Smooth muscle cell (in vitro differentiated cells): ENCODE data around the gene CD52. TPM values are rescaled to one million over a fixed set of nuclear protein-coding genes. Genes with fewer than 3 reads are reported as not detected.
"Not testable (repeated sequence)": the region's sequence is repeated elsewhere in the genome, so short reads cannot be mapped to it uniquely, and the experiment has no call there.

Experiments
- DNase-seq: peaks from one replicate; lab custom pipeline; 2025; ENCODE audit not compliant: unreplicated experiment; lab: John Stamatoyannopoulos, UW
- H2AFZ ChIP-seq: fragments of 200-600 bp; sonication (generic); 2 replicates; pipeline ENCODE4 v1.6.0; 2016; ENCODE audit warnings: antibody characterized with exemption, low read depth, mild to moderate bottlenecking
- H3F3A ChIP-seq: fragments of 200-600 bp; sonication (generic); 2 replicates; pipeline ENCODE4 v1.6.0; 2017; ENCODE audit warnings: antibody characterized with exemption, low read depth
- H3K27ac ChIP-seq: fragments of 200-600 bp; sonication (generic); 2 replicates; pipeline ENCODE4 v1.5.1; 2016; ENCODE audit warnings: low read depth, mild to moderate bottlenecking
- H3K27me3 ChIP-seq: fragments of 200-600 bp; sonication (generic); 2 replicates; pipeline ENCODE4 v1.6.1; 2016; ENCODE audit warnings: low read depth, mild to moderate bottlenecking
- H3K36me3 ChIP-seq: fragments of 200-600 bp; sonication (generic); 2 replicates; pipeline ENCODE4 v1.5.1; 2016; ENCODE audit warnings: low read depth
- H3K4me1 ChIP-seq: fragments of 200-600 bp; sonication (generic); 2 replicates; pipeline ENCODE4 v1.5.1; 2016; ENCODE audit warnings: low read depth
- H3K4me2 ChIP-seq: fragments of 200-600 bp; sonication (generic); 2 replicates; pipeline ENCODE4 v1.6.0; 2016; ENCODE audit warnings: mild to moderate bottlenecking
- H3K4me3 ChIP-seq: fragments of 200-600 bp; sonication (generic); 2 replicates; pipeline ENCODE4 v1.5.1; 2016; ENCODE audit warnings: mild to moderate bottlenecking
- H3K79me2 ChIP-seq: fragments of 200-600 bp; sonication (generic); 2 replicates; pipeline ENCODE4 v1.6.0; 2016; ENCODE audit warnings: low read depth, mild to moderate bottlenecking
- H3K9ac ChIP-seq: fragments of 200-600 bp; sonication (generic); 2 replicates; pipeline ENCODE4 v1.6.0; 2016; ENCODE audit warnings: low read depth
- H3K9me3 ChIP-seq: fragments of 200-600 bp; sonication (generic); replicated peaks from 2 replicates; pipeline ENCODE4 v1.5.1; 2016; ENCODE audit warnings: low read depth
- H4K20me1 ChIP-seq: fragments of 200-600 bp; sonication (generic); 2 replicates; pipeline ENCODE4 v1.6.0; 2016; ENCODE audit warnings: low read depth
- CTCF ChIP-seq: fragments of 200-600 bp; sonication (generic); IDR thresholded peaks from 2 replicates; pipeline ENCODE4 v1.5.1; 2017; ENCODE audit warnings: borderline replicate concordance, mild to moderate bottlenecking, antibody characterized with exemption; ENCODE audit not compliant: insufficient read depth, poor library complexity, severe bottlenecking
- whole genome bisulfite sequencing: methylation state at CpG from one replicate; pipeline ENCODE4 v1.1.7; 2016; ENCODE audit warnings: low lambda C conversion rate; 5-methylcytosine and 5-hydroxymethylcytosine counted together
- polyA plus RNA-seq: library from polyadenylated mRNA; unstranded; fragments of >200 nt; fragmentation: Nextera tagmentation; extraction: Ambion mirVana; gene quantifications from 2 replicates; pipeline ENCODE4 v1.2.1, GENCODE V29; 2016
- total RNA-seq: library from RNA; depleted of rRNA; stranded (reverse); fragments of >200 nt; gene quantifications from 2 replicates; pipeline ENCODE4 v1.2.3, GENCODE V29; 2014

The CD52 gene
- total and polyA plus RNA-seq, 2 experiments from 2014 or later, result 0.39 TPM; not detected in 1

DNA sequence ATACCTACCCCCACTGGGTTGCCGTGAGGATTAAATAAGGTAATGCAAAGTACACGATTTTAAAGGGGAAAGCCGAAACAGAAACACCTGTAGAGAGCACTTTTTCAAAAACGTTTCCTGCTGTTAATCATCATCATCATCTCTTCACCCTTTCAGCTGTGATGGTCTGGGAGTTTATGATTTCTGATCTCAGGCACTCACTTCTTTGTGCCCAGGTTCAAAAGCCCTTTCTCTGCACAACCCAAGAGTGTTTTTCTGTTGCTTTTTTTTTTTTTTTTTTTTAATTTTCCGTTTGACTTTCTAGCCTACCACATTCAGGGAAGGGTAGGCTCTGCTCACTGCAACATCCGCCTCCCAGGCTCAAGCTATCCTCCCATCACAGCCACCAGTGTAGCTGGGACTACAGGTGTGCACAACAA, 10.4 kb upstream of the CD52 start:
- Histone ChIP-seq H3K4me1 (peaks cover 10% of the 10 kb centered on the region), H2AFZ (peak overlapping the region; percentile 70), H3F3A (no peaks in the 10 kb centered on the region), H3K9ac (no peak overlapping the region), H3K9me3 (no peaks in the 10 kb centered on the region), H3K4me3 (peak overlapping the region; percentile 91), H3K27ac (no peak overlapping the region), H3K79me2 (no peaks in the 10 kb centered on the region), H4K20me1 (no peaks in the 10 kb centered on the region), H3K27me3 (no peaks in the 10 kb centered on the region), H3K4me2 (peak overlapping the region; percentile 99), H3K36me3 (no peaks in the 10 kb centered on the region)
- no peak for TF ChIP-seq CTCF
- DNase-seq, result no peak
- 74% methylated on average over 6 of the region's 6 CpGs for WGBS

DNA sequence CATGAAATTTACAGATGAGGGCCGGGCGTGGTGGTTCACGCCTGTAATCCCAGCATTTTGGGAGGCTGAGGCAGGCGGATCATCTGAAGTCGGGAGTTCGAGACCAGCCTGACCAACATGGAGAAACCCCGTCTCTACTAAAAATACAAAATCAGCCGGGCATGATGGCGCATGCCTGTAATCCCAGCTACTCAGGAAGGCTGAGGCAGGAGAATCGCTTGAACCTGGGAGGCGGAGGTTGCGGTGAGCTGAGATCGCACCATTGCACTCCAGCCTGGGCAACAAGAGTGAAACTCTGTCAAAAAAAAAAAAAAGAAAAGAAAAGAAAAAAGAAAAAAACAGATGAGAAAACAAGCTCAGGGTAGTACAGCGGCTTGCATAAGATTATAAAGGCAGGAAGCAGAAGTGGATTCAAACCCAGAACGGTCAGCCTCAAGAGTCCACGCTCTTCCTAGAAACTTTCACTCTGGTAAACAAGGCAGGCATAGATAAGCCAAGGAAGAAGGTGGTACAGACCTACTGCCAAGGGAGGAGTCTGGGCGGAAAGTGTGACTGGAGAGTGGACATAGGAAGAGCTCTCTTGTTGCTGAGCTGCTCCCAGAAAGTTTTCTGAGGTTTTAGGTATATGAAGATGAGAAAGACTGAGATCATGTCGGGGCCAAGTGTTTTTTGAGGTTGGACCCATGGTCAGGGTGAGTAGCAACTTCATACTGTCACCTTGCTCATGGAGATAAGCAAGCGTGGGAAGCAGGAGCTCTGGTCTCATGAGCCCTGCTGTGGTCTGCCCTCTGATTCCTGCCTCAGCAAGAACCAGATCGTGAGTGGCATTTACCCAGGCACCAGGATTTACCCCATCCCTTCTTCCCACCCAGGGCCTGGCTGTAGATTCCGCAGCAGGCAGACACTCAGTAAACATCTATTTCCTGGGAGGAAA, 9.5 kb upstream of the CD52 start:
- not testable (repeated sequence) for H3K27ac ChIP-seq, H3K4me2 ChIP-seq, H3K79me2 ChIP-seq, H4K20me1 ChIP-seq, H3K36me3 ChIP-seq, DNase-seq, H3K27me3 ChIP-seq, H3K4me1 ChIP-seq, H2AFZ ChIP-seq, H3K4me3 ChIP-seq, H3K9me3 ChIP-seq, H3K9ac ChIP-seq, H3F3A ChIP-seq
- 89% methylated on average over 21 of the region's 21 CpGs for WGBS

- no peak overlapping the region for H3K9ac ChIP-seq
- H3K36me3 ChIP-seq, result no peaks in the 10 kb centered on the region
- no peaks in the 10 kb centered on the region for H3K27me3 ChIP-seq
- no peak for DNase-seq
- no peak overlapping the region for H3K4me3 ChIP-seq
- H3F3A ChIP-seq, result no peaks in the 10 kb centered on the region
- 90% methylated on average over 5 of the region's 5 CpGs for WGBS
- H4K20me1 ChIP-seq, result no peaks in the 10 kb centered on the region
- H3K4me1 ChIP-seq, result peaks cover 6% of the 10 kb centered on the region
- H2AFZ ChIP-seq, result no peak overlapping the region
- H3K27ac ChIP-seq, result no peak overlapping the region
- no peaks in the 10 kb centered on the region for H3K9me3 ChIP-seq
- TF ChIP-seq CTCF, result no peak
- no peak overlapping the region for H3K4me2 ChIP-seq
- H3K79me2 ChIP-seq, result no peaks in the 10 kb centered on the region
Measured at GRCh38 chr1:26314501-26314900, 3.3 kb upstream of the CD52 start.

DNA sequence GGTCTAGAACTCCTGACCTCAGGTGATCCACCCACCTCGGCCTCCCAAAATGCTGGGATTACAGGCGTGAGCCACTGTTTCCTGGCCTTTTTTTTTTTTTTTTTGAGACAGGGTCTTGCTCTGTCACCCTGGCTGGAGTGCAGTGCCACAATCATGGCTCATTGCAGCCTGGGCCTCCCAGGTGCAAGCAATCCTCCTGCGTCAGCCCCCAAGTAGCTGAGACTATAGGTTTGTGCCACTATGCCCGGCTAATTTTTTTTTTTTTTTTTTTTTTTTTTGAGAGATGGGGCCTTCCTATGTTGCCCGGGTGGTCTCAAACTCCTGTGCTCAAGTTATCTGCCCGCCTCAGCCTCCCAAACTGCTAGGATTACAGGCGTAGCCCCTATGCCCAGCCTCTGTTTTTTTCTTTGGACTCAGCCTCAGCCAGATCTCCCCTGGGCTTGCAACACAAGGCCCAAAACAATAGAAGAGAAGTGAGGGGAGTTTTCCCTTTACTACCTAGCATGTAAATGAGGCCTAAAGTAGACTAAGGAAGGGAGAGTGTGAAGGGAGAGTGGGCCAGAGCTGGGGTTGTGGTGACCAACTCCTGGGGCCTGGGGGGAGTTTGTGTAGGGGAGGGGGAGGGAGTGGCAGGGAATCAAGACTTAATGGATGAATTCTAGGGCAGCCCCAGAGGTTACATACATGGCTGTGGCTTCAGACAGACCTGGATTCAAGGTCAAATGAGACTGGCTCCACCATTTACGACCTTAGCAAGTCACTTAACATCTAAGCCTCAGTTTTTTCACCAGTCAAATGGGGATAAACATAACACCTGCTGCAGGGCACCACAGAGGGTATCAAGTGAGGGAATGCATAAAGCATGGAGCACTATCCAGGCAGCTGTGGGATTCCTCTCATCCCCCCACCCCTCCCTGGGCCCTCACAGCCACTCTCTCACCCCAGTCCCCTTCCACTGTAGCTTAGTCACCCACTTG, 1.6 kb upstream of the CD52 start:
- Histone ChIP-seq H3K27ac (no peak overlapping the region), H4K20me1 (no peaks in the 10 kb centered on the region), H3K36me3 (no peaks in the 10 kb centered on the region), H3F3A (no peaks in the 10 kb centered on the region), H3K27me3 (no peaks in the 10 kb centered on the region), H3K4me3 (no peak overlapping the region), H3K4me1 (peaks cover 6% of the 10 kb centered on the region), H3K9me3 (no peaks in the 10 kb centered on the region), H2AFZ (no peak overlapping the region), H3K79me2 (no peaks in the 10 kb centered on the region), H3K4me2 (no peak overlapping the region), H3K9ac (no peak overlapping the region)
- DNase-seq, result no peak
- TF ChIP-seq CTCF, result no peak
- 96% methylated on average over 8 of the region's 8 CpGs for WGBS
